ENCODE results near the gene HMCN2. TPM values are rescaled to one million over a fixed set of nuclear protein-coding genes. Genes with fewer than 3 reads are reported as not detected.

The HMCN2 gene
- total and polyA plus RNA-seq, 2 donors (not counting 1 experiment from before 2014, with no cell fraction given), result 0.01 TPM; not detected in 1

- Mint-ChIP-seq H3K4me3 (peak overlapping the region; percentile 80), H3K4me1 (peaks cover 35% of the 10 kb centered on the region), H3K9me3 (ENCODE audit: insufficient read depth) (no peaks in the 10 kb centered on the region), H3K27me3 (peaks cover 8% of the 10 kb centered on the region), H3K27ac (peak overlapping the region; percentile 87)
- WGBS (ENCODE audit: insufficient coverage), result 15% methylated on average over 9 of the region's 9 CpGs
- no peak overlapping the region for H3K9ac ChIP-seq (ENCODE audit: low read length)
- ChIA-PET CTCF (interaction anchor here (0.8 to 9.6 kb wide), 8 partner anchors 9 to 354 kb away, joined by 4 to 191 read pairs (median 5); no protein-coding TSS in a partner anchor), POLR2A (interaction anchor here (0.6 to 0.7 kb wide), 3 partner anchors 86 to 201 kb away, joined by 3 read pairs; no protein-coding TSS in a partner anchor)
- peaks cover 0 to 15% (median 0%) of the 10 kb centered on the region in 4 experiments for H3K27me3 ChIP-seq (replicated peaks in 1 of 4; ENCODE audit: control extremely low read depth in 1 of 4, control insufficient read depth in 3 of 4, insufficient read depth in 4 of 4, low read length in 3 of 4)
- H3K36me3 ChIP-seq (replicated peaks in 1 of 2; ENCODE audit: control extremely low read depth in 1 of 2, control insufficient read depth in 1 of 2, extremely low read depth in 1 of 2, insufficient read depth in 2 of 2, low read length in 1 of 2), result no peaks in the 10 kb centered on the region
- H4K20me1 ChIP-seq (ENCODE audit: control insufficient read depth, insufficient read depth, low read length, poor library complexity, severe bottlenecking), result no peaks in the 10 kb centered on the region
- intact Hi-C loops (cut with micrococcal nuclease), result loop anchor here (5.0 kb wide), 3 partner anchors 352 to 1107 kb away; partner anchors contain the start of genes C9orf78 and USP20
- H3K27ac ChIP-seq (ENCODE audit: low read length in 2 of 2), result no peak overlapping the region
- ATAC-seq (ENCODE audit: low read depth) (peak; percentile 77), DNase-seq (peak; percentile 67)
- peak overlapping the region; percentile 50 for H2AFZ ChIP-seq (ENCODE audit: insufficient read depth, low read depth, low read length, poor library complexity, severe bottlenecking)
- TF ChIP-seq CTCF (IDR thresholded peaks at IDR 0.05) (no peak), EZH2 (IDR thresholded peaks at IDR 0.05; ENCODE audit: borderline replicate concordance, insufficient read depth, low read depth, low read length, poor library complexity, severe bottlenecking) (no peak)
- peaks cover 24 to 38% of the 10 kb centered on the region in 2 donors for H3K4me1 ChIP-seq (ENCODE audit: control insufficient read depth in 2 of 2, insufficient read depth in 2 of 2, low read length in 2 of 2)
- H3K4me3 ChIP-seq (ENCODE audit: control extremely low read depth in 1 of 5, extremely low read depth in 1 of 5, insufficient read depth in 1 of 5, low read depth in 2 of 5, low read length in 4 of 5), result peak overlapping the region in 1 of 5 experiments; percentile 15
- H3K79me2 ChIP-seq (ENCODE audit: control insufficient read depth, insufficient read depth, low read length), result no peaks in the 10 kb centered on the region
- peak overlapping the region; percentile 73 for H3K4me2 ChIP-seq (replicated peaks; ENCODE audit: low read depth, low read length, poor library complexity, severe bottlenecking)
- peaks cover 0 to 3% (median 0%) of the 10 kb centered on the region in 3 donors for H3K9me3 ChIP-seq (ENCODE audit: control extremely low read depth in 1 of 3, control insufficient read depth in 2 of 3, insufficient read depth in 1 of 3, low read length in 2 of 3)
Measured at GRCh38 chr9:130239741-130240241, 25.8 kb upstream of the HMCN2 start.
